C4-2B (cell line): ENCODE measurements around the gene CACNA2D3.

Experiments used
- ZFX ChIP-seq: fragments of 450-650 bp; IDR thresholded peaks from 2 replicates; pipeline ENCODE4 v1.6.1; 2017
- TF ChIP-seq, protein P1 (sequence below): fragments of 450-650 bp; conservative IDR thresholded peaks from 2 replicates; pipeline ENCODE4 v1.5.1; 2017; ENCODE audit warnings: mild to moderate bottlenecking

GRCh38 chr3:54567949-54568348 lies 445.6 kb downstream of the CACNA2D3 start:
- TF ChIP-seq, protein P1, sequence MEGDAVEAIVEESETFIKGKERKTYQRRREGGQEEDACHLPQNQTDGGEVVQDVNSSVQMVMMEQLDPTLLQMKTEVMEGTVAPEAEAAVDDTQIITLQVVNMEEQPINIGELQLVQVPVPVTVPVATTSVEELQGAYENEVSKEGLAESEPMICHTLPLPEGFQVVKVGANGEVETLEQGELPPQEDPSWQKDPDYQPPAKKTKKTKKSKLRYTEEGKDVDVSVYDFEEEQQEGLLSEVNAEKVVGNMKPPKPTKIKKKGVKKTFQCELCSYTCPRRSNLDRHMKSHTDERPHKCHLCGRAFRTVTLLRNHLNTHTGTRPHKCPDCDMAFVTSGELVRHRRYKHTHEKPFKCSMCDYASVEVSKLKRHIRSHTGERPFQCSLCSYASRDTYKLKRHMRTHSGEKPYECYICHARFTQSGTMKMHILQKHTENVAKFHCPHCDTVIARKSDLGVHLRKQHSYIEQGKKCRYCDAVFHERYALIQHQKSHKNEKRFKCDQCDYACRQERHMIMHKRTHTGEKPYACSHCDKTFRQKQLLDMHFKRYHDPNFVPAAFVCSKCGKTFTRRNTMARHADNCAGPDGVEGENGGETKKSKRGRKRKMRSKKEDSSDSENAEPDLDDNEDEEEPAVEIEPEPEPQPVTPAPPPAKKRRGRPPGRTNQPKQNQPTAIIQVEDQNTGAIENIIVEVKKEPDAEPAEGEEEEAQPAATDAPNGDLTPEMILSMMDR, result no peak
- no peak for TF ChIP-seq ZFX
